ENCODE results near the gene ATP6V0B. TPM values are rescaled to one million over a fixed set of nuclear protein-coding genes. Genes with fewer than 3 reads are reported as not detected.
A peak's percentile ranks its signal among the peaks of the same experiment; 100 is the strongest.

ATP6V0B gene
- total RNA-seq, 1 experiment from 2014 or later: 241 TPM

DNA sequence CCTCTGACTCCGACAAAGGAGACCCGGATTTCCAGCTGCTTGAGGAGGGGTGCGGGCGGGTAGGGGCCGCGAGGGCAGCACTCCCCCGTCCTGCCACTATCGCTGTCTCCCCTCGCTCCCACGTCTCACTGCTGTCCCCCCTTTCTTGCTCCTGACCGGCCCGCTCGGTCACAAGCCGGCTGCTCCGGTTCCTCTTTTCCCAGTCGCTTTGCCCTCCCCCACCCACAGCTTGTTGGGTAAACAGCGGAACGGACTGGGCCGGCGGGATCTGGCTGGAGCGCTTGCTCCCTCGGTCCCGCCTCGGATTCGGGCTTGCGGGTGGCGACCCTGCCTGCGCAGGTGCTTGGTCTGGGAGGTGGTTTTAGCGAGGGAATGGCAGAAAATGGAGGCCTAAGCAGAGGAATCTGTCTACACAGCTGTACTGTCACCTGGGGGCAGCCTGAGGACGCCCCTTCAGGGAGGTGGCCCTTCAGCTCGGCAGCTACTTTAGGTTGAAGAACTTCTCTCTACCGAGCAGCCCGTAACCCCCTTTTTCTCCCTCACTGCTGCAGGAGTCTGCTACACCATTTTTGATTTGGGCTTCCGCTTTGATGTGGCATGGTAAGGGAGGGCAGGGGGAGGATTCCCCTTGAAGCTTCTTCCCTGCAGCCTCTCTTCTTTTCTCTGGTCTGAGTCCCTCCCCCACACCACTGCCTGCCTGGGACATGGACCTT, 645 bp downstream of the ATP6V0B start:
- ChIA-PET CTCF (interaction anchor here (0.6 to 0.9 kb wide), 2 partner anchors 39 to 41 kb away, joined by 3 to 4 read pairs; no protein-coding TSS in a partner anchor), POLR2A (ENCODE audit: unreplicated experiment) (no interaction called here)
- Histone ChIP-seq H3F3A (ENCODE audit: low read length, unreplicated experiment) (no peaks in the 10 kb centered on the region), H3K4me1 (ENCODE audit: insufficient read depth, low read length) (peaks cover 58% of the 10 kb centered on the region), H3K9ac (ENCODE audit: low read length) (peak overlapping the region; percentile 95), H4K20me1 (ENCODE audit: low read length) (peaks cover 23% of the 10 kb centered on the region; the same call in 1 of the 2 replicates), H3K9me3 (ENCODE audit: low read length) (no peaks in the 10 kb centered on the region), H3K9me2 (replicated peaks; ENCODE audit: low read length) (no peaks in the 10 kb centered on the region), H3K4me2 (ENCODE audit: low read length) (peak overlapping the region; percentile 99), H3K27ac (ENCODE audit: low read length) (peak overlapping the region; percentile 55), H3K27me3 (ENCODE audit: low read length) (no peaks in the 10 kb centered on the region), H2AFZ (ENCODE audit: low read length) (peak overlapping the region; percentile 91), H3K79me2 (ENCODE audit: low read length) (peaks cover 66% of the 10 kb centered on the region), H3K36me3 (ENCODE audit: low read depth, low read length) (peaks cover 36% of the 10 kb centered on the region), H3K4me3 (ENCODE audit: low read length) (peak overlapping the region; percentile 94)
- TF ChIP-seq CTCF (conservative IDR thresholded peaks at IDR 0.05; ENCODE audit: low read depth, low read length) (no peak), EZH2phosphoT487 (IDR thresholded peaks at IDR 0.05; ENCODE audit: borderline replicate concordance, low read length) (no peak), EZH2 (IDR thresholded peaks at IDR 0.05; ENCODE audit: low read length, unreplicated experiment) (no peak)
- intact Hi-C loops (cut with micrococcal nuclease): no loop called here
- BruUV-seq (replicated peaks): TSS peak; percentile 23
- ATAC-seq (0 out of 2 replicates have a peak, but pooled peaks have one; percentile 0), DNase-seq (no peak)

GRCh38 chr1:43976045-43976444, 1.3 kb downstream of the ATP6V0B start:
- H3K27ac ChIP-seq (ENCODE audit: low read length): no peak overlapping the region
- peak overlapping the region; percentile 94 for H3K4me3 ChIP-seq (ENCODE audit: low read length)
- TF ChIP-seq EZH2phosphoT487 (IDR thresholded peaks at IDR 0.05; ENCODE audit: borderline replicate concordance, low read length) (no peak), CTCF (conservative IDR thresholded peaks at IDR 0.05; ENCODE audit: low read depth, low read length) (no peak; the same call in 1 of the 2 replicates), EZH2 (IDR thresholded peaks at IDR 0.05; ENCODE audit: low read length, unreplicated experiment) (no peak)
- peaks cover 60% of the 10 kb centered on the region for H3K4me1 ChIP-seq (ENCODE audit: insufficient read depth, low read length)
- H4K20me1 ChIP-seq (ENCODE audit: low read length): peaks cover 23% of the 10 kb centered on the region; the same call in 1 of the 2 replicates
- ATAC-seq (no peak), DNase-seq (no peak)
- H3K9ac ChIP-seq (ENCODE audit: low read length): peak overlapping the region; percentile 95
- peaks cover 66% of the 10 kb centered on the region for H3K79me2 ChIP-seq (ENCODE audit: low read length)
- H3K36me3 ChIP-seq (ENCODE audit: low read depth, low read length): peaks cover 34% of the 10 kb centered on the region
- H3F3A ChIP-seq (ENCODE audit: low read length, unreplicated experiment): no peaks in the 10 kb centered on the region
- POLR2A ChIA-PET (ENCODE audit: unreplicated experiment): no interaction called here
- CTCF ChIA-PET: no interaction called here
- H3K27me3 ChIP-seq (ENCODE audit: low read length): no peaks in the 10 kb centered on the region
- H3K4me2 ChIP-seq (ENCODE audit: low read length): peak overlapping the region; percentile 99
- H3K9me2 ChIP-seq (replicated peaks; ENCODE audit: low read length): no peaks in the 10 kb centered on the region
- intact Hi-C loops (cut with micrococcal nuclease): no loop called here
- no peaks in the 10 kb centered on the region for H3K9me3 ChIP-seq (ENCODE audit: low read length)
- H2AFZ ChIP-seq (ENCODE audit: low read length): no peak overlapping the region
- BruUV-seq (replicated peaks): no TSS peak

DNA sequence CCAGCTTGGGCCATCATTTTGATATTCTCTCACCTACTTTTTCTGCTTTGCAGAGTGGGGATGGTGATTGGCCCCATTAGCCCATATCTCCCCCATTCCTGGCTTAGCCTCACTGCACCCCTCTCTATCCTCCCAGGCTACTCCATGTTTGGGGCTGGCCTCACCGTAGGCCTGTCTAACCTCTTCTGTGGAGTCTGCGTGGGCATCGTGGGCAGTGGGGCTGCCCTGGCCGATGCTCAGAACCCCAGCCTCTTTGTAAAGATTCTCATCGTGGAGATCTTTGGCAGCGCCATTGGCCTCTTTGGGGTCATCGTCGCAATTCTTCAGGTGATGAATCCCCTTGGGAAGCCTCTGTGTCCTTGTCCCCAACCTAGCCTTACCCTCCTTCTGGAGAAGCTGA, 2.1 kb downstream of the ATP6V0B start:
- peaks cover 68% of the 10 kb centered on the region for H3K79me2 ChIP-seq (ENCODE audit: low read length)
- no TSS peak for BruUV-seq (replicated peaks)
- CTCF ChIA-PET: interaction anchor here (1.0 kb wide), 1 partner anchor 213 kb away, joined by 3 read pairs; no protein-coding TSS in a partner anchor

More for the DNA sequence above, 2.1 kb downstream of the ATP6V0B start:
- DNase-seq: no peak
- Histone ChIP-seq H4K20me1 (ENCODE audit: low read length) (peaks cover 23% of the 10 kb centered on the region; the same call in 1 of the 2 replicates), H3K4me2 (ENCODE audit: low read length) (peak overlapping the region; percentile 99), H3K9me2 (replicated peaks; ENCODE audit: low read length) (no peaks in the 10 kb centered on the region), H2AFZ (ENCODE audit: low read length) (no peak overlapping the region), H3K4me3 (ENCODE audit: low read length) (peak overlapping the region; percentile 94), H3K4me1 (ENCODE audit: insufficient read depth, low read length) (peaks cover 59% of the 10 kb centered on the region), H3K9ac (ENCODE audit: low read length) (no peak overlapping the region), H3F3A (ENCODE audit: low read length, unreplicated experiment) (no peaks in the 10 kb centered on the region), H3K27me3 (ENCODE audit: low read length) (no peaks in the 10 kb centered on the region), H3K36me3 (ENCODE audit: low read depth, low read length) (peaks cover 33% of the 10 kb centered on the region), H3K9me3 (ENCODE audit: low read length) (no peaks in the 10 kb centered on the region), H3K27ac (ENCODE audit: low read length) (no peak overlapping the region)
- ATAC-seq: no peak
- intact Hi-C loops (cut with micrococcal nuclease): no loop called here
- TF ChIP-seq EZH2 (IDR thresholded peaks at IDR 0.05; ENCODE audit: low read length, unreplicated experiment) (no peak), CTCF (conservative IDR thresholded peaks at IDR 0.05; ENCODE audit: low read depth, low read length) (no peak), EZH2phosphoT487 (IDR thresholded peaks at IDR 0.05; ENCODE audit: borderline replicate concordance, low read length) (no peak)
- POLR2A ChIA-PET (ENCODE audit: unreplicated experiment): no interaction called here
